A673 (cell line): ENCODE results near the gene ZNRF3. TPM values are rescaled to one million over a fixed set of nuclear protein-coding genes. Genes with fewer than 3 reads are reported as not detected.

Source experiments
- BruUV-seq: library from RNA; stranded (reverse); fragments of 400-500 nt; replicated peaks from 2 replicates; lab custom pipeline; 2021; lab: Mats Ljungman, UMichigan
- CTCF ChIA-PET: fragments of 300-600 bp; sonication (Branson Sonifier 250); formaldehyde crosslinking; loops from one replicate; lab custom pipeline; 2022; ENCODE audit warnings: antibody characterized with exemption; lab: Charles Lee
- POLR2A ChIA-PET: fragments of 300-600 bp; sonication (Branson Sonifier 250); formaldehyde crosslinking; loops from one replicate; lab custom pipeline; 2022; ENCODE audit warnings: antibody characterized with exemption; ENCODE audit not compliant: low non-redundant PET; lab: Charles Lee
- DNase-seq: peaks from one replicate; pipeline ENCODE4 v3.0.0-alpha.2; 2015; ENCODE audit warnings: low spot score
- H3K27ac ChIP-seq: fragments of 200-600 bp; sonication (generic); 2 replicates; pipeline ENCODE4 v1.5.1; 2016; ENCODE audit warnings: mixed run types, low read depth, mild to moderate bottlenecking, mixed read lengths, antibody characterized with exemption, low read length; ENCODE audit not compliant: poor library complexity, severe bottlenecking
- H3K27me3 ChIP-seq: fragments of 200-600 bp; sonication (generic); replicated peaks from 2 replicates; pipeline ENCODE4 v1.6.1; 2017; ENCODE audit warnings: mixed run types, low read depth, mild to moderate bottlenecking, mixed read lengths, antibody characterized with exemption, low read length; ENCODE audit not compliant: insufficient read depth, poor library complexity
- H3K36me3 ChIP-seq: fragments of 200-600 bp; sonication (generic); 2 replicates; pipeline ENCODE4 v1.6.1; 2016; ENCODE audit warnings: mixed run types, mild to moderate bottlenecking, mixed read lengths, antibody characterized with exemption, low read length; ENCODE audit not compliant: insufficient read depth, poor library complexity, severe bottlenecking
- H3K4me1 ChIP-seq: fragments of 200-600 bp; sonication (generic); 2 replicates; pipeline ENCODE4 v1.6.1; 2017; ENCODE audit warnings: mixed run types, mild to moderate bottlenecking, mixed read lengths, antibody characterized with exemption, low read length; ENCODE audit not compliant: insufficient read depth, poor library complexity, severe bottlenecking
- H3K4me3 ChIP-seq: fragments of 200-600 bp; sonication (generic); 2 replicates; pipeline ENCODE4 v1.5.1; 2016; ENCODE audit warnings: low read depth, mixed run types, mild to moderate bottlenecking, mixed read lengths, low read length; ENCODE audit not compliant: poor library complexity, severe bottlenecking
- H3K9me3 ChIP-seq: fragments of 200-600 bp; sonication (generic); 2 replicates; pipeline ENCODE4 v1.6.1; 2016; ENCODE audit warnings: mixed run types, low read depth, mild to moderate bottlenecking, mixed read lengths, antibody characterized with exemption, low read length; ENCODE audit not compliant: poor library complexity, severe bottlenecking
- CTCF ChIP-seq: fragments of 300-800, 200-600 bp; sonication (generic); conservative IDR thresholded peaks from 2 replicates; pipeline ENCODE4 v1.5.1; 2017; ENCODE audit warnings: low read depth, mild to moderate bottlenecking, antibody characterized with exemption, low read length, moderate library complexity, mixed read lengths
- EZH2 ChIP-seq: fragments of 200-600 bp; sonication (generic); IDR thresholded peaks from 2 replicates; pipeline ENCODE4 v1.6.1; 2017; ENCODE audit warnings: borderline replicate concordance, low read depth, mild to moderate bottlenecking, mixed read lengths, antibody characterized with exemption, low read length; ENCODE audit not compliant: poor library complexity, severe bottlenecking
- intact Hi-C: fragments of 100-400 bp; cut with micrococcal nuclease; formaldehyde crosslinking; loops from one replicate; pipeline ENCODE4 v1.10.0; 2022; ENCODE audit not compliant: unreplicated experiment
- total RNA-seq: library from RNA; stranded (reverse); gene quantifications from 2 replicates; pipeline ENCODE4 v1.2.3, GENCODE V29; 2021

Gene ZNRF3
- total RNA-seq, 1 experiment from 2014 or later, result 11.9 TPM

- CTCF ChIA-PET, result no interaction called here
- POLR2A ChIA-PET, result no interaction called here
- peaks cover 18% of the 10 kb centered on the region for H3K4me1 ChIP-seq
Observed at GRCh38 chr22:28894807-28895206, 11.4 kb downstream of the ZNRF3 start.

GRCh38 chr22:28896611-28897010 lies 13.2 kb downstream of the ZNRF3 start:
- Histone ChIP-seq H3K27ac (no peak overlapping the region), H3K4me1 (peaks cover 22% of the 10 kb centered on the region), H3K4me3 (no peak overlapping the region), H3K36me3 (no peaks in the 10 kb centered on the region), H3K27me3 (no peaks in the 10 kb centered on the region), H3K9me3 (no peaks in the 10 kb centered on the region)
- intact Hi-C loops, result no loop called here
- CTCF ChIA-PET, result no interaction called here
- no TSS peak for BruUV-seq
- POLR2A ChIA-PET, result no interaction called here
- no peak for DNase-seq
- no peak for TF ChIP-seq CTCF
- no peak for TF ChIP-seq EZH2

More at GRCh38 chr22:28894807-28895206, 11.4 kb downstream of the ZNRF3 start:
- no peak overlapping the region for H3K4me3 ChIP-seq
- no peaks in the 10 kb centered on the region for H3K36me3 ChIP-seq
- intact Hi-C loops, result no loop called here
- H3K9me3 ChIP-seq, result no peaks in the 10 kb centered on the region
- no peaks in the 10 kb centered on the region for H3K27me3 ChIP-seq
- no peak overlapping the region for H3K27ac ChIP-seq
- DNase-seq, result no peak
- no TSS peak for BruUV-seq
- TF ChIP-seq CTCF (no peak), EZH2 (no peak)

- Histone ChIP-seq H3K4me1 (peaks cover 22% of the 10 kb centered on the region), H3K27ac (peak overlapping the region; percentile 45), H3K27me3 (no peaks in the 10 kb centered on the region), H3K4me3 (no peak overlapping the region), H3K36me3 (no peaks in the 10 kb centered on the region), H3K9me3 (no peaks in the 10 kb centered on the region)
- ChIA-PET POLR2A (no interaction called here), CTCF (no interaction called here)
- DNase-seq, result no peak
- intact Hi-C loops, result no loop called here
- BruUV-seq, result no TSS peak
- TF ChIP-seq EZH2 (no peak), CTCF (no peak)
Observed at GRCh38 chr22:28898233-28898629, 14.9 kb downstream of the ZNRF3 start.
